K562 (cell line): Measurements from ENCODE around the gene VAMP8. TPM values are rescaled to one million over a fixed set of nuclear protein-coding genes. Genes with fewer than 3 reads are reported as not detected.
"Not testable (repeated sequence)": the region's sequence is repeated elsewhere in the genome, so short reads cannot be mapped to it uniquely, and the experiment has no call there.

ENCODE experiments used
- ATAC-seq: fragments of 200-7000 bp; cut with Tn5 transposase; 3 replicates; pipeline ENCODE4 v1.9.1; 2020; ENCODE audit warnings: moderate library complexity
- BruUV-seq: library from RNA; stranded (reverse); fragments of 400-500 nt; replicated peaks from 2 replicates; lab custom pipeline; 2021; lab: Mats Ljungman, UMichigan
- CTCF ChIA-PET: fragments of 300-600 bp; formaldehyde crosslinking; extraction: SDS; loops from one replicate; lab custom pipeline; 2021; ENCODE audit warnings: low intra/inter-chr PET ratio; lab: Yijun Ruan, JAX
- POLR2A ChIA-PET: fragments of 300-600, 350-650 bp; sonication (Branson Sonifier 250); formaldehyde crosslinking; extraction: SDS; loops from one replicate; lab custom pipeline; 2021; ENCODE audit warnings: antibody characterized with exemption, inconsistent platforms; lab: Yijun Ruan, JAX
- DNase-seq, 4 experiments: peaks; one replicate each; pipeline versions ENCODE4 v3.0.0 to v3.0.0-alpha.2; 2011 to 2018; ENCODE audit warnings: low spot score in 3 of 4, mixed read lengths in 3 of 4; ENCODE audit errors: extremely low read depth in 1 of 4
- FAIRE-seq: peaks from 2 replicates; lab custom pipeline; 2011; peaks lifted over from hg19 to GRCh38; lab: Jason Lieb, UNC
- H2AFZ ChIP-seq: 2 replicates; pipeline ENCODE4 v1.6.0; 2011; ENCODE audit warnings: low read depth, low read length, control low read depth, inconsistent platforms
- H3K27ac ChIP-seq: fragments of 200-600 bp; 3 replicates; pipeline ENCODE4 v1.8.0; 2011; ENCODE audit warnings: low read depth, mild to moderate bottlenecking, control low read depth, inconsistent platforms, low read length, moderate library complexity, mixed read lengths; ENCODE audit errors: extremely low read depth
- H3K27me3 ChIP-seq, 2 experiments: fragments of 300-600 bp in 1 of 2; 2 replicates in 1 of 2; 3 replicates in 1 of 2; pipeline versions ENCODE4 v1.6.0 to v1.8.0; 2011; ENCODE audit warnings: inconsistent platforms in 2 of 2, low read length in 2 of 2, mild to moderate bottlenecking in 1 of 2, mixed read lengths in 1 of 2, moderate library complexity in 1 of 2; ENCODE audit not compliant: control insufficient read depth in 2 of 2, insufficient read depth in 2 of 2
- H3K36me3 ChIP-seq: fragments of 300-600 bp; 3 replicates; pipeline ENCODE4 v1.8.0; 2011; ENCODE audit warnings: mild to moderate bottlenecking, low read length, inconsistent platforms; ENCODE audit not compliant: control insufficient read depth, insufficient read depth
- H3K4me1 ChIP-seq, 2 experiments: fragments of 200-600 bp in 1 of 2; replicated peaks in 1 of 2; 2 replicates in 1 of 2; 3 replicates in 1 of 2; pipeline versions ENCODE4 v1.5.1 to v1.8.0; 2011; ENCODE audit warnings: inconsistent platforms in 2 of 2, low read length in 2 of 2, mild to moderate bottlenecking in 1 of 2, mixed read lengths in 1 of 2, moderate library complexity in 1 of 2; ENCODE audit not compliant: control insufficient read depth in 2 of 2, insufficient read depth in 2 of 2
- H3K4me2 ChIP-seq: 2 replicates; pipeline ENCODE4 v1.6.1; 2011; ENCODE audit warnings: low read length, control low read depth, inconsistent platforms, mixed read lengths; ENCODE audit not compliant: insufficient read depth
- H3K4me3 ChIP-seq: fragments of 200-600 bp; sonication (generic), shearing (Covaris generic); 2 replicates; pipeline ENCODE4 v1.5.1; 2016; ENCODE audit warnings: control low read depth, inconsistent platforms
- H3K79me2 ChIP-seq: fragments of 200-600 bp; 3 replicates; pipeline ENCODE4 v1.8.0; 2011; ENCODE audit warnings: low read length, inconsistent platforms; ENCODE audit not compliant: control insufficient read depth, insufficient read depth
- H3K9ac ChIP-seq, 2 experiments: 2 replicates each; pipeline versions ENCODE4 v1.6.0 to v1.6.1; 2011; ENCODE audit warnings: low read depth in 2 of 2, low read length in 2 of 2, control low read depth in 1 of 2, inconsistent platforms in 1 of 2, mild to moderate bottlenecking in 1 of 2, mixed read lengths in 1 of 2; ENCODE audit not compliant: insufficient read depth in 1 of 2
- H3K9me1 ChIP-seq: one replicate; pipeline ENCODE4 v1.6.0; 2011; ENCODE audit warnings: inconsistent platforms, mild to moderate bottlenecking, low read length, moderate library complexity; ENCODE audit not compliant: control insufficient read depth, insufficient read depth
- H3K9me3 ChIP-seq: replicated peaks from 2 replicates; pipeline ENCODE4 v1.5.1; 2011; ENCODE audit warnings: low read depth, low read length, inconsistent platforms; ENCODE audit not compliant: control insufficient read depth, insufficient read depth
- H4K20me1 ChIP-seq: replicated peaks from 2 replicates; pipeline ENCODE4 v1.6.1; 2011; ENCODE audit warnings: low read length, inconsistent platforms, mixed read lengths; ENCODE audit not compliant: control insufficient read depth, insufficient read depth
- ZNF592 ChIP-seq: fragments of 450-650 bp; IDR thresholded peaks from 2 replicates; pipeline ENCODE4 v1.6.1; 2017; ENCODE audit warnings: antibody characterized with exemption, mild to moderate bottlenecking
- WGBS: fragments of 100-300 bp; shearing (Covaris generic); methylation state at CpG from one replicate; pipeline ENCODE4 v1.1.6; 2016; ENCODE audit warnings: low coverage, mixed read lengths; ENCODE audit not compliant: insufficient coverage; ENCODE audit errors: missing lambda C conversion rate; 5-methylcytosine and 5-hydroxymethylcytosine counted together
- in situ Hi-C: fragments of 300-500 bp; cut with MboI; formaldehyde crosslinking; loops from 4 replicates; pipeline ENCODE4 v1.15.0; 2018; ENCODE audit warnings: inconsistent platforms, mixed read lengths
- intact Hi-C: fragments of 100-400 bp; cut with micrococcal nuclease; formaldehyde crosslinking; loops from 2 replicates; pipeline ENCODE4 v1.14.2; 2022
- polyA plus RNA-seq, 8 experiments: library from polyadenylated mRNA; depleted of rRNA in 4 of 8; stranded (reverse) in 5 of 8; unstranded in 3 of 8; fragments of >200 nt; fragmentation: Nextera tagmentation in 2 of 8; fragmentation: Illumina TruSeq in 1 of 8; extraction: Ambion mirVana in 2 of 8; extraction: Trizol in 1 of 8; gene quantifications; 2 replicates each; pipeline versions ENCODE4 v1.2.1 to v1.2.3, GENCODE V29; 2011 to 2014; ENCODE audit warnings: inconsistent platforms in 1 of 8, missing spikeins in 1 of 8
- total RNA-seq, 7 experiments: library from RNA; depleted of rRNA in 6 of 7; stranded (reverse); fragments of >200 nt in 6 of 7; fragmentation: Illumina TruSeq in 2 of 7; extraction: Trizol in 2 of 7; gene quantifications; 2 replicates each; pipeline versions ENCODE4 v1.2.1 to v1.2.3, GENCODE V29; 2011 to 2021; ENCODE audit warnings: low replicate concordance in 1 of 7

The VAMP8 gene
- total and polyA plus RNA-seq, 9 of the 15 experiments (the other 6 are each of a cell fraction or from before 2014, with no cell fraction given): 107 to 571 (median 248) TPM

GRCh38 chr2:85591563-85591962 lies 14.2 kb downstream of the VAMP8 start (continued):
- TF ChIP-seq ZNF592: no peak
- TF ChIP-seq, all 486 proteins: peak for 3

- H3K9ac ChIP-seq, FAIRE-seq, H3K4me2 ChIP-seq, H3K27me3 ChIP-seq, H3K27ac ChIP-seq, intact Hi-C loops, H4K20me1 ChIP-seq, H3K9me3 ChIP-seq, H3K9me1 ChIP-seq, in situ Hi-C loops, DNase-seq, ATAC-seq, H3K4me3 ChIP-seq, H3K36me3 ChIP-seq, CTCF ChIA-PET, BruUV-seq, H2AFZ ChIP-seq: not testable (repeated sequence)
- Histone ChIP-seq H3K4me1 (peaks cover 26 to 37% of the 10 kb centered on the region in 2 experiments), H3K79me2 (peaks cover 27% of the 10 kb centered on the region)
- POLR2A ChIA-PET: interaction anchor here (0.8 to 2.7 kb wide), 2 partner anchors 9 to 13 kb away, joined by 4 to 25 read pairs; partner anchors contain the start of gene TMEM150A
- 68% methylated on average over 9 of the region's 9 CpGs for WGBS
Measured at GRCh38 chr2:85592299-85592698, 14.9 kb downstream of the VAMP8 start.
